Erythroblast (primary cell): ENCODE results near the gene CACTIN.

ENCODE experiments used
- GATA1 ChIP-seq: IDR thresholded peaks from 2 replicates; pipeline ENCODE4 v1.6.1; 2011; ENCODE audit warnings: low read depth, mild to moderate bottlenecking, control low read depth, low read length, moderate library complexity
- POLR2A ChIP-seq: IDR thresholded peaks from 2 replicates; pipeline ENCODE4 v1.6.1; 2011; ENCODE audit warnings: mild to moderate bottlenecking, low read length

GRCh38 chr19:3604987-3605343 lies 21.6 kb downstream of the CACTIN start:
- TF ChIP-seq POLR2A (no peak), GATA1 (no peak)
